HG02571 (cell line): Measurements from ENCODE around the gene ANXA2R.

Experiments used
- ATAC-seq: cut with Tn5 transposase; IDR thresholded peaks from one replicate; pipeline ENCODE4 v1.9.1; 2021; ENCODE audit warnings: mild to moderate bottlenecking, moderate library complexity; ENCODE audit not compliant: unreplicated experiment

ANXA2R gene

DNA sequence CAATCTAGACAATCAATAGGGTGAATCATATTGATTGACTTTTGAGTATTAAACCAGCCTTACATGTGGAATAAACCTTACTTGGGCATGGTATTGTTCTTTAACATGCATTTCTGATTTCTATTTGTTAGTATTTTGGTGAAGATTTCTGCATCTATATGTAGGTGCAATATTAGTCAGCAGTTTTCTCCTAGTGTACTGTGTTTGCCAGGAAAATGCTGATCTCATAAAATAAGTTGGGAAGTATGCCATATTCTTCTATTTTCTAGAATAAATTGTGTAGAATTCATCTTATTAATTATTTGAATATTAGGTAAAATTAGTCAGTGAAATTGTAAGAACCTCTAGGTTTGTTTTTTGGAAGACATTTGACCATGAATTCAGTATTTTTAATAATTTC, 38.4 kb downstream of the ANXA2R start:
- no peak for ATAC-seq

DNA sequence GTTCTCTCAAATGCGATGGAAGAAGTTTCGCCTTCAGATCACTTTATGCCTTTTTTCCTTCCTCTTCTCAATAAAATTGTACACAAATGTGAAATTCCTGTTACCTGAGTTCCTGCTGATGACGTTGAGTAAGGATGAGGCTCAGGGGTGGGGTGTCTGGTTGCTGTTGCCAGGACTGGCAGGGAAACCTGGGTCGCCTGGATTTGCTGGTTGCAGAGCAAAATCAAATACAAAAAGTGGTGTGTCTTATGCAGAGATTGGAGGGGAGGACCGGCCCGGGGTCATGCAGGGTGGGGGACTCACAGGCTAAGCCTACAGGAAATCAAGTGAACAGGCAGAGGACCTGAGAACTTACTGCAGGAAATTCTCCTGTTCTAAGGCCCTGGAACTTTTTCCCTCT, 39.2 kb downstream of the ANXA2R start:
- no peak for ATAC-seq

GRCh38 chr5:43000111-43000840, 39.8 kb downstream of the ANXA2R start:
- ATAC-seq: no peak

GRCh38 chr5:42995360-42995751, 44.8 kb downstream of the ANXA2R start:
- ATAC-seq: no peak

DNA sequence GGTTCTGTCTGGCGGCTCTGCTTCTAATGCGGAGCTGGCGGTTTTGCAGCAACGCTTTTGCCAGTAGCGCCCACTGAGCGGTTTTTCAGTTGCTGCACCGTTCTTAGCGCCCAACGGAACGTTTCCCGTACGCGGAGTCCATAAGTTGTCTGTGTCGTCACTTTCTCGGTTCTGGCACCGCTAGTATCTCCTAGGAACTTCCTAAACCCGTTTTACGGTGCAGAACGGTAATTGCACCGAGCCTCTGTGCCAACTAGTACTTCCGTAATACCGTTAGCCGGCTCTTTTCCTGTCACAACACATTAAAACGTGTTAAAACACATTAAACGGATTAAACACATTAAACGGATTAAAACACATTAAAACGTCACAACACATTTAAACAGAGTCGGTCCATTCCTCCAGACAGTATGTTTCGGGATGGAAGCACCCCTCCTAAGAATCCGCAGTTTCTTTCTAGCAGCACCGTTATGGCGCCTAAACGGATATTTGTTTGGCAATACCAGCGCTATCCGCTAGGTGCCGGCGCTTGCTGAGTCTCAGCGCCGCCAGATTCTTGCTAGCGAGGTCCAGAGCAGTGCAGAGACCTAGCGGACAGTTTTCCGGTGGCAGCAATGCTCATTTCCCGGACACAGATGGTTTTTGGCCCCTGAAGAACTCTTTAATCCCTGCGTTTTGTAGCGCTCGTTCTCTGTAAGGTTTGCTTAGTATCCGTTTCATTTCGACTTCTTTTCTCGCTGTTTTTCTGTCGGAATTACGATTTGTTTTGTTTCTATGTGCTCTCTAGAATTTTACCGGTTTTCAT, 45.4 kb downstream of the ANXA2R start:
- peak; percentile 51 for ATAC-seq

GRCh38 chr5:42994246-42994554, 45.9 kb downstream of the ANXA2R start:
- no peak for ATAC-seq

DNA sequence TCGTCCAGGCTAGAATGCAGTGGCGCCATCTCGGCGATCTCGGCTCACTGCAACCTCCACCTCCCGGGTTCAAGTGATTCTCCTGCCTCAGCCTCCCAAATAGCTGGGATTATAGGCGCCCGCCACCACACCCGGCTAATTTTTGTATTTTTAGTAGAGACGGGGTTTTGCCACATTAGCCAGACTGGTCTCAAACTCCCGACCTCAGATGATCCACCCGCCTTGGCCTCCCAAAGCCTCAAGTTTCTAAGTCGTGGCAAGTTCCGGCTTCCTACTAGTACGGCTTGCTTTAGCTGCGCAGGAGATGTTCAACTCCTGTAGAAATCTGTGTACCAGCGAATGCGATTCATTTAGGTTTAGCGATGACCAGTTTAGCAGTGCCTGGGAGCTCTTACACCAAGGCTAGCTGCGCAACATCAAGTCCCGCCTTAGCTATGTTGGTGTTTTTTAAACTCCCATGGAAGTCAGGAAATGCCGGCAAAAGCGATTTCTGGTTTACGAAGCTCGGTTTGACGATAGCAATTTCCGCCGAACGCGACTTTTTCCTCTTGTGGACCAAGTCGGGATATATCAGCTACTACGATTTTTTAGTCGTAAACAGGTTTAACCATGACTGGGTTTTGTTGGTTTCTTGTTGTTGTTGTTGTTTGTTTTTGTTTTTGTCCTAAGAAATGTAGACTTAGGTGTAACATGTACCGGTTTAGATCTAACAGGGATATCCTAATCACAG, 46.4 kb downstream of the ANXA2R start:
- no peak for ATAC-seq

DNA sequence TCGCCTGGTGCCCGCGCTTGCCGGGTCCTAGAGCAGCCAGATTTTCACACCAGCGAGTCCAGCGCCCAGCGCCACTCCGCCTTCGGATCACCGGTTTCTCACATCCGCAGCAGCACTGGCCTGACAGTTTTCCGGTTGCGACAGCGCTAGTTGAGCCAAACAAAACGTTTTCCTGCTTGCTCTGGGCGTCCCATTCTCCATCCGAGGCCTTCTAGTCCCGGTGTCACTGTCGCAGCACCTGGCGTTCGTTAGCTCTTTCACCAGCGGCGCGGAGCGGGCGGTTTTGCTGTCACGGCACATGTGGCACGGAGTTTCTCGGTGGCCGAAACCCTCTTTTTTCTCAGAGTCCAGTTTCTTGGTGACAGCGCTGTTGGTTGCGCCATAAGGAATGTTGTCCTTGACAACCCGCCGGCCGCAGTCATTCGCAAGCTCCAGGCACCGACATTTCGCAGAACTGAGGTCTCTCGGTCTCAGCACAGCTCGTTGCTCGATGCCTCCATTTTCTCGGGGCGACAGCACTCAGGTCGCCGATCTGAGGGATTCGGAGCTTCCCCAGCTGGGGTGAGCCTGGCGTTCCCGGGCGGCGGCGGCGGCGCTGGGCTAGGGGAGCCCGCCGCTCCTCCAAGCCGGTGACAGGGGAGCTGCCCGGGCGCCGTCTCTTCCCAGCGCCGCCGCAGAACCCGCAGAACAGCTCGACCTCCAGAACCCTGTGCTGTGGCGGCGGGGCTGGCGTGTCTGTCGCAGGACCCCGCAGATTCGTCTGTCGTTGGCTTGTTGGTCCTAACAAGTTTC, 47.8 kb downstream of the ANXA2R start:
- peak; percentile 38 for ATAC-seq

DNA sequence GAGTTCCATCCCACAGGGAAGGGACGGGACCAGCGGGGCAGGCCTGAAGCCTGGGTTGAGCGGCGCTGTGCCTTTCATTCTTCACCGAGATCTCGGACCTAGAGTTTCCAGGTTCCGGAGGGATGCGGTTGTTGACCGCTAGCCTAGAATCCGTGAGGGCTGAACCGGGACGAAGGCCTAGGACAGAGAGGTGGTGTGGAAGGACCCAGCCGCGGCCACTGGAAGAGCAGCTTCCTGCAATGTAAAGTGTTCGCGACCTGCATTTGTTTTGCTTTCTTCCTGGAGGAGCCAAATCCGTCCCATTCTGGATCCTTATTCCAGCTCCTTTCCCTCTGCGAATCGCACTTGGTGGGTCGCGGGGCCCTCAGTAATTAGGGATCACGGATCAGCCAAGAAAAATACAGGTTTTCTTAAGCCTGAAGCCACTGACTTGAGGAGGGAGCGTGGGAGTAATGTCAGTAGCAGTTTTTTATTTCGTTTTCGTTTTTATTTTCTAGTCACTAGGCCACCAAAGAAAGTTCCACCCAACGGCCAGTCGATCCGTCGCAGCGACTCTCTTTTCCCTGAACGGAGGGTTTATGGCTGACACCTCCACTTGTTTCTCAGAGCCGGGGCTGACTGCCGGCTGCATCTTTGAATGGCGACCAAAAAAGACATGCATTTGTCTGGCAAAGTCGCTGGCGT, 48.6 kb downstream of the ANXA2R start:
- peak; percentile 30 for ATAC-seq

DNA sequence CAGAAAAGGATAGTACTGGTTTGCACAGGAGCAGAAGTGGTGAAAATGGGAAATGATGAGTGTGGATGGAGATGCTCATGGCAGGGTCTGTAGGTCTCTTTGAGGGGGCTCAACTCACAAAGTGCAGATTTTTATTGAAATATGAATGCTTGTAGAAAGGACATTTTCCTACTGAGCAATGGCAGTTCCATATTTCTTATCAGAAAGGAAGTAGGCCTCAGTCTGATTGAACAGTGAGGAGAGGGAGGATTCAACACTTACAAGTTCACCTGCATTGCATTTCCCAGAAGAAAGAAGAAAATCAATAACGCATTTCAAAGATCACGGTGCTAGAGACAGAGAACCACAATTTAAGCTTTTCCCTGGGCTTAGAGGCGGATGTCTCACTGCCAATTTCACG, 49.2 kb downstream of the ANXA2R start:
- ATAC-seq: no peak
